IMR-90 (cell line): ENCODE data around the gene SVIL. TPM values are rescaled to one million over a fixed set of nuclear protein-coding genes. Genes with fewer than 3 reads are reported as not detected.

Experiments used
- ATAC-seq: fragments of 200-7000 bp; cut with Tn5 transposase; 2 replicates; pipeline ENCODE4 v1.9.1; 2020; ENCODE audit warnings: low read depth, mild to moderate bottlenecking, moderate library complexity
- BruUV-seq: library from RNA; stranded (reverse); fragments of 400-500 nt; replicated peaks from 2 replicates; lab custom pipeline; 2021; lab: Mats Ljungman, UMichigan
- CTCF ChIA-PET: fragments of 300-600 bp; formaldehyde crosslinking; extraction: SDS; loops from one replicate; lab custom pipeline; 2021; ENCODE audit warnings: antibody characterized with exemption; lab: Yijun Ruan, JAX
- POLR2A ChIA-PET: fragments of 300-600 bp; sonication (Branson Sonifier 250); formaldehyde crosslinking; loops from one replicate; lab custom pipeline; 2022; ENCODE audit warnings: antibody characterized with exemption; ENCODE audit not compliant: unreplicated experiment; lab: Charles Lee
- DNase-seq: peaks from one replicate; pipeline ENCODE4 v3.0.0; 2013
- H2AFZ ChIP-seq: replicated peaks from 2 replicates; pipeline ENCODE3; 2013; ENCODE audit warnings: low read length, mild to moderate bottlenecking; ENCODE audit not compliant: poor library complexity
- H2AK5ac ChIP-seq: 2 replicates; pipeline ENCODE4 v1.6.1; 2013; ENCODE audit warnings: low read depth, low read length, inconsistent platforms
- H2AK9ac ChIP-seq: replicated peaks from 2 replicates; pipeline ENCODE3; 2013; ENCODE audit warnings: mild to moderate bottlenecking, low read depth, low read length, moderate library complexity; ENCODE audit not compliant: poor library complexity
- H2BK120ac ChIP-seq: 2 replicates; pipeline ENCODE4 v1.6.1; 2013; ENCODE audit warnings: low read depth, low read length, inconsistent platforms
- H2BK15ac ChIP-seq: 3 replicates; pipeline ENCODE4 v1.6.1; 2013; ENCODE audit warnings: low read depth, low read length, inconsistent platforms
- H2BK20ac ChIP-seq: 2 replicates; pipeline ENCODE4 v1.6.1; 2013; ENCODE audit warnings: low read depth, mild to moderate bottlenecking, inconsistent platforms, low read length, moderate library complexity
- H2BK5ac ChIP-seq: 2 replicates; pipeline ENCODE4 v1.6.1; 2013; ENCODE audit warnings: mild to moderate bottlenecking, low read depth, low read length, inconsistent platforms; ENCODE audit not compliant: poor library complexity, severe bottlenecking
- H3K14ac ChIP-seq: replicated peaks from 2 replicates; pipeline ENCODE4 v1.6.1; 2013; ENCODE audit warnings: low read depth, low read length, inconsistent platforms
- H3K18ac ChIP-seq: 2 replicates; pipeline ENCODE4 v1.6.1; 2013; ENCODE audit warnings: low read depth, low read length, control low read depth
- H3K23ac ChIP-seq: 2 replicates; pipeline ENCODE4 v1.6.1; 2013; ENCODE audit warnings: low read depth, low read length, inconsistent platforms
- H3K27ac ChIP-seq: 2 replicates; pipeline ENCODE4 v1.5.1; 2013; ENCODE audit warnings: mild to moderate bottlenecking, control low read depth, low read length; ENCODE audit not compliant: insufficient read depth
- H3K27me3 ChIP-seq: 2 replicates; pipeline ENCODE4 v1.6.1; 2013; ENCODE audit warnings: low read length; ENCODE audit not compliant: control insufficient read depth, insufficient read depth
- H3K36me3 ChIP-seq: 2 replicates; pipeline ENCODE4 v1.6.1; 2013; ENCODE audit warnings: low read length, mixed read lengths; ENCODE audit not compliant: control insufficient read depth, insufficient read depth
- H3K4ac ChIP-seq: 2 replicates; pipeline ENCODE4 v1.6.1; 2013; ENCODE audit warnings: low read depth, low read length, inconsistent platforms
- H3K4me1 ChIP-seq: 2 replicates; pipeline ENCODE4 v1.6.1; 2013; ENCODE audit warnings: low read length, mixed read lengths; ENCODE audit not compliant: control insufficient read depth, insufficient read depth
- H3K4me2 ChIP-seq: 2 replicates; pipeline ENCODE4 v1.6.1; 2013; ENCODE audit warnings: low read depth, mild to moderate bottlenecking, control low read depth, low read length, moderate library complexity
- H3K4me3 ChIP-seq: 2 replicates; pipeline ENCODE4 v1.5.1; 2013; ENCODE audit warnings: low read depth, mild to moderate bottlenecking, control low read depth, low read length, moderate library complexity; ENCODE audit not compliant: insufficient read depth
- H3K56ac ChIP-seq: 2 replicates; pipeline ENCODE4 v1.6.1; 2013; ENCODE audit warnings: low read length, inconsistent platforms; ENCODE audit not compliant: insufficient read depth; ENCODE audit errors: extremely low read depth
- H3K79me1 ChIP-seq, 2 experiments: 2 replicates each; pipeline ENCODE4 v1.6.1; 2013; ENCODE audit warnings: low read length in 2 of 2, inconsistent platforms in 1 of 2, low read depth in 1 of 2
- H3K9ac ChIP-seq: 2 replicates; pipeline ENCODE4 v1.6.1; 2013; ENCODE audit warnings: low read depth, low read length, control low read depth
- H3K9me1 ChIP-seq: 2 replicates; pipeline ENCODE4 v1.6.1; 2013; ENCODE audit warnings: low read length, inconsistent platforms; ENCODE audit not compliant: insufficient read depth
- H3K9me3 ChIP-seq: 2 replicates; pipeline ENCODE4 v1.6.1; 2013; ENCODE audit warnings: low read length; ENCODE audit not compliant: control insufficient read depth, insufficient read depth
- H4K20me1 ChIP-seq: 2 replicates; pipeline ENCODE4 v1.6.1; 2013; ENCODE audit warnings: low read length, inconsistent platforms; ENCODE audit not compliant: insufficient read depth
- H4K5ac ChIP-seq: 2 replicates; pipeline ENCODE4 v1.6.1; 2013; ENCODE audit warnings: mild to moderate bottlenecking, low read depth, low read length, control low read depth
- H4K8ac ChIP-seq, 2 experiments: 2 replicates each; pipeline ENCODE4 v1.6.1; 2013; ENCODE audit warnings: low read depth in 2 of 2, low read length in 2 of 2, control low read depth in 1 of 2, inconsistent platforms in 1 of 2
- H4K91ac ChIP-seq: 2 replicates; pipeline ENCODE4 v1.6.1; 2013; ENCODE audit warnings: low read depth, low read length, inconsistent platforms; ENCODE audit not compliant: insufficient read depth
- BHLHE40 ChIP-seq: fragments of 150-350 bp; IDR thresholded peaks from 2 replicates; pipeline ENCODE4 v1.6.1; 2016; ENCODE audit warnings: mild to moderate bottlenecking, low read depth, low read length
- CHD1 ChIP-seq: IDR thresholded peaks from 2 replicates; pipeline ENCODE4 v1.6.1; 2012; ENCODE audit warnings: low read depth, low read length, improper control_type of control experiment
- FOS ChIP-seq: fragments of 150-350 bp; IDR thresholded peaks from 2 replicates; pipeline ENCODE4 v1.6.1; 2016; ENCODE audit warnings: low read depth, low read length
- MAZ ChIP-seq: IDR thresholded peaks from 2 replicates; pipeline ENCODE4 v1.6.1; 2012; ENCODE audit warnings: low read depth, mild to moderate bottlenecking, low read length, improper control_type of control experiment, moderate library complexity, borderline replicate concordance
- RCOR1 ChIP-seq: IDR thresholded peaks from 2 replicates; pipeline ENCODE4 v1.6.1; 2012; ENCODE audit warnings: mild to moderate bottlenecking, low read length, improper control_type of control experiment; ENCODE audit not compliant: insufficient replicate concordance
- RFX5 ChIP-seq: IDR thresholded peaks from 2 replicates; pipeline ENCODE4 v1.8.0; 2012; ENCODE audit warnings: low read depth, mild to moderate bottlenecking, low read length, moderate library complexity
- SMC3 ChIP-seq: fragments of 150-350 bp; IDR thresholded peaks from 2 replicates; pipeline ENCODE4 v1.6.1; 2016; ENCODE audit warnings: low read depth, mild to moderate bottlenecking, antibody characterized with exemption, low read length, moderate library complexity
- WGBS, 2 experiments: methylation state at CpG; one replicate each; pipeline versions ENCODE4 v1.1.5 to v1.1.7; 2013; ENCODE audit warnings: missing lambda C conversion rate in 2 of 2; ENCODE audit not compliant: insufficient read length in 1 of 2; ENCODE audit errors: extremely low coverage in 2 of 2; 5-methylcytosine and 5-hydroxymethylcytosine counted together
- dilution Hi-C: fragments of 300-500 bp; cut with HindIII; formaldehyde crosslinking; loops from one replicate; pipeline ENCODE4 v1.14.3; 2018; ENCODE audit warnings: low sequenced_read_pairs; ENCODE audit not compliant: unreplicated experiment
- in situ Hi-C: fragments of 300-500 bp; cut with MboI; formaldehyde crosslinking; loops from 3 replicates; pipeline ENCODE4 v1.14.3; 2019; ENCODE audit warnings: low sequenced_read_pairs, inconsistent platforms, mixed read lengths
- intact Hi-C: fragments of 100-400 bp; cut with micrococcal nuclease; formaldehyde crosslinking; loops from 2 replicates; pipeline ENCODE4 v1.10.0; 2022
- polyA plus RNA-seq, 3 experiments: library from polyadenylated mRNA; depleted of rRNA; stranded (reverse); fragments of >200 nt; gene quantifications; 2 replicates each; pipeline ENCODE4 v1.2.3, GENCODE V29; 2012; ENCODE audit warnings: low replicate concordance in 1 of 3
- total RNA-seq: library from RNA; depleted of rRNA; stranded (reverse); fragments of >200 nt; gene quantifications from 2 replicates; pipeline ENCODE4 v1.2.3, GENCODE V29; 2012
- TF ChIP-seq, protein P1 (sequence below): fragments of 150-350 bp; IDR thresholded peaks from 2 replicates; pipeline ENCODE4 v1.6.1; 2017; ENCODE audit warnings: mild to moderate bottlenecking, antibody characterized with exemption, low read length, low read depth
- TF ChIP-seq, protein P2 (sequence below): fragments of 150-350 bp; IDR thresholded peaks from 2 replicates; pipeline ENCODE4 v1.6.1; 2016; ENCODE audit warnings: low read depth, mild to moderate bottlenecking, low read length, moderate library complexity, borderline replicate concordance

The SVIL gene
- total and polyA plus RNA-seq, 2 of the 4 experiments (the other 2 are of a cell fraction) = 11.5 to 11.6 TPM

- Histone ChIP-seq H3K18ac (no peak overlapping the region), H3K79me1 (peaks cover 22 to 62% of the 10 kb centered on the region in 2 experiments), H3K9ac (no peak overlapping the region), H2AFZ (no peak overlapping the region), H4K5ac (no peak overlapping the region), H4K91ac (no peak overlapping the region), H3K36me3 (peaks cover 16% of the 10 kb centered on the region), H3K23ac (no peak overlapping the region), H4K20me1 (peaks cover 23% of the 10 kb centered on the region), H3K4me1 (peaks cover 2% of the 10 kb centered on the region; the same call in 1 of the 2 replicates), H3K27me3 (no peaks in the 10 kb centered on the region), H3K14ac (no peak overlapping the region), H2BK20ac (no peak overlapping the region), H3K56ac (no peak overlapping the region), H2BK120ac (no peak overlapping the region), H3K27ac (no peak overlapping the region), H4K8ac (no peak overlapping the region), H3K4ac (no peak overlapping the region), H3K9me3 (peaks cover 6% of the 10 kb centered on the region), H3K4me2 (no peak overlapping the region), H2AK9ac (no peak overlapping the region), H3K4me3 (no peak overlapping the region), H2BK5ac (no peak overlapping the region), H3K9me1 (peaks cover 10% of the 10 kb centered on the region; the same call in 1 of the 2 replicates), H2AK5ac (no peak overlapping the region), H2BK15ac (no peak overlapping the region)
- BruUV-seq = no TSS peak
- intact Hi-C loops (no loop called here), in situ Hi-C loops (no loop called here), dilution Hi-C loops (no loop called here)
- CTCF ChIA-PET = no interaction called here
- 100% methylated on average over 1 of the region's 7 CpGs; no CpG with 5 or more reads in 1 of the 2 experiments for WGBS, 2 experiments
- POLR2A ChIA-PET = interaction anchor here (0.7 kb wide), 1 partner anchor 93 kb away, joined by 3 read pairs; no protein-coding TSS in a partner anchor
- ATAC-seq = no peak
- DNase-seq = no peak
- TF ChIP-seq, protein P1, sequence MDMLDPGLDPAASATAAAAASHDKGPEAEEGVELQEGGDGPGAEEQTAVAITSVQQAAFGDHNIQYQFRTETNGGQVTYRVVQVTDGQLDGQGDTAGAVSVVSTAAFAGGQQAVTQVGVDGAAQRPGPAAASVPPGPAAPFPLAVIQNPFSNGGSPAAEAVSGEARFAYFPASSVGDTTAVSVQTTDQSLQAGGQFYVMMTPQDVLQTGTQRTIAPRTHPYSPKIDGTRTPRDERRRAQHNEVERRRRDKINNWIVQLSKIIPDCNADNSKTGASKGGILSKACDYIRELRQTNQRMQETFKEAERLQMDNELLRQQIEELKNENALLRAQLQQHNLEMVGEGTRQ = no peak
- TF ChIP-seq, protein P2, sequence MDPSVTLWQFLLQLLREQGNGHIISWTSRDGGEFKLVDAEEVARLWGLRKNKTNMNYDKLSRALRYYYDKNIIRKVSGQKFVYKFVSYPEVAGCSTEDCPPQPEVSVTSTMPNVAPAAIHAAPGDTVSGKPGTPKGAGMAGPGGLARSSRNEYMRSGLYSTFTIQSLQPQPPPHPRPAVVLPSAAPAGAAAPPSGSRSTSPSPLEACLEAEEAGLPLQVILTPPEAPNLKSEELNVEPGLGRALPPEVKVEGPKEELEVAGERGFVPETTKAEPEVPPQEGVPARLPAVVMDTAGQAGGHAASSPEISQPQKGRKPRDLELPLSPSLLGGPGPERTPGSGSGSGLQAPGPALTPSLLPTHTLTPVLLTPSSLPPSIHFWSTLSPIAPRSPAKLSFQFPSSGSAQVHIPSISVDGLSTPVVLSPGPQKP = no peak
- TF ChIP-seq RFX5 = no peak
- TF ChIP-seq MAZ = no peak
- TF ChIP-seq RCOR1 = no peak
- no peak for TF ChIP-seq CHD1
- TF ChIP-seq SMC3 = no peak
- no peak for TF ChIP-seq FOS
- TF ChIP-seq BHLHE40 = no peak
Observed at GRCh38 chr10:29671228-29671780, 36.5 kb upstream of the SVIL start.
